HL-60 (cell line): ENCODE measurements around the gene IL17A.

Experiments
- GABPA ChIP-seq: IDR thresholded peaks from 2 replicates; pipeline ENCODE4 v1.6.1; 2012; ENCODE audit warnings: low read depth
- POLR2AphosphoS5 ChIP-seq: IDR thresholded peaks from 2 replicates; pipeline ENCODE4 v1.6.1; 2012; ENCODE audit warnings: low read depth
- SPI1 ChIP-seq: IDR thresholded peaks from 2 replicates; pipeline ENCODE4 v1.6.1; 2012; ENCODE audit warnings: low read depth, mild to moderate bottlenecking, borderline replicate concordance
- TF ChIP-seq, protein P1 (sequence below): IDR thresholded peaks from one replicate; pipeline ENCODE4 v1.5.1; 2011; ENCODE audit warnings: low read length, control low read depth, inconsistent platforms; ENCODE audit not compliant: insufficient read depth
- TF ChIP-seq, protein P2 (sequence below): IDR thresholded peaks from 2 replicates; pipeline ENCODE4 v1.6.1; 2012; ENCODE audit warnings: low read depth; ENCODE audit not compliant: insufficient replicate concordance

DNA sequence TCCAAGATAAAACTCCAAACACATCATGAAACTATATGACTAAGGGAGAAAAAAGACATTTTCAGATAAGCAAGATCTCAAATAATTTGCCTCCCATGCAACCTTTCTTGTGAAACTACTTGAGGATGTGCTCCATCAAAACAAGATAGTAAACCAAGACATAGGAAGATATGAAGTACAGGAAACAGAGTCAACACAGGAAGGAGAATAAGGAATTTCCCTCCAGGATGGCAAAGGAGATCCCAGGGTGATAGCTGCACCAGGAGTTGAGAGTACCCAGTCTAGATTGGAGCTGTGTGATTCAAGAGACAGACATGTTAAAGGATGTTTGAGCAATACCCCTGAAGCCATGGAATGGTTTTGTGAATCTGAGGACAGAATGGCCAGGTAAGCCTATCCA, 15.3 kb downstream of the IL17A start:
- TF ChIP-seq, protein P1, sequence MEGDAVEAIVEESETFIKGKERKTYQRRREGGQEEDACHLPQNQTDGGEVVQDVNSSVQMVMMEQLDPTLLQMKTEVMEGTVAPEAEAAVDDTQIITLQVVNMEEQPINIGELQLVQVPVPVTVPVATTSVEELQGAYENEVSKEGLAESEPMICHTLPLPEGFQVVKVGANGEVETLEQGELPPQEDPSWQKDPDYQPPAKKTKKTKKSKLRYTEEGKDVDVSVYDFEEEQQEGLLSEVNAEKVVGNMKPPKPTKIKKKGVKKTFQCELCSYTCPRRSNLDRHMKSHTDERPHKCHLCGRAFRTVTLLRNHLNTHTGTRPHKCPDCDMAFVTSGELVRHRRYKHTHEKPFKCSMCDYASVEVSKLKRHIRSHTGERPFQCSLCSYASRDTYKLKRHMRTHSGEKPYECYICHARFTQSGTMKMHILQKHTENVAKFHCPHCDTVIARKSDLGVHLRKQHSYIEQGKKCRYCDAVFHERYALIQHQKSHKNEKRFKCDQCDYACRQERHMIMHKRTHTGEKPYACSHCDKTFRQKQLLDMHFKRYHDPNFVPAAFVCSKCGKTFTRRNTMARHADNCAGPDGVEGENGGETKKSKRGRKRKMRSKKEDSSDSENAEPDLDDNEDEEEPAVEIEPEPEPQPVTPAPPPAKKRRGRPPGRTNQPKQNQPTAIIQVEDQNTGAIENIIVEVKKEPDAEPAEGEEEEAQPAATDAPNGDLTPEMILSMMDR = no peak
- TF ChIP-seq POLR2AphosphoS5 (no peak), GABPA (no peak), SPI1 (no peak)
- TF ChIP-seq, protein P2, sequence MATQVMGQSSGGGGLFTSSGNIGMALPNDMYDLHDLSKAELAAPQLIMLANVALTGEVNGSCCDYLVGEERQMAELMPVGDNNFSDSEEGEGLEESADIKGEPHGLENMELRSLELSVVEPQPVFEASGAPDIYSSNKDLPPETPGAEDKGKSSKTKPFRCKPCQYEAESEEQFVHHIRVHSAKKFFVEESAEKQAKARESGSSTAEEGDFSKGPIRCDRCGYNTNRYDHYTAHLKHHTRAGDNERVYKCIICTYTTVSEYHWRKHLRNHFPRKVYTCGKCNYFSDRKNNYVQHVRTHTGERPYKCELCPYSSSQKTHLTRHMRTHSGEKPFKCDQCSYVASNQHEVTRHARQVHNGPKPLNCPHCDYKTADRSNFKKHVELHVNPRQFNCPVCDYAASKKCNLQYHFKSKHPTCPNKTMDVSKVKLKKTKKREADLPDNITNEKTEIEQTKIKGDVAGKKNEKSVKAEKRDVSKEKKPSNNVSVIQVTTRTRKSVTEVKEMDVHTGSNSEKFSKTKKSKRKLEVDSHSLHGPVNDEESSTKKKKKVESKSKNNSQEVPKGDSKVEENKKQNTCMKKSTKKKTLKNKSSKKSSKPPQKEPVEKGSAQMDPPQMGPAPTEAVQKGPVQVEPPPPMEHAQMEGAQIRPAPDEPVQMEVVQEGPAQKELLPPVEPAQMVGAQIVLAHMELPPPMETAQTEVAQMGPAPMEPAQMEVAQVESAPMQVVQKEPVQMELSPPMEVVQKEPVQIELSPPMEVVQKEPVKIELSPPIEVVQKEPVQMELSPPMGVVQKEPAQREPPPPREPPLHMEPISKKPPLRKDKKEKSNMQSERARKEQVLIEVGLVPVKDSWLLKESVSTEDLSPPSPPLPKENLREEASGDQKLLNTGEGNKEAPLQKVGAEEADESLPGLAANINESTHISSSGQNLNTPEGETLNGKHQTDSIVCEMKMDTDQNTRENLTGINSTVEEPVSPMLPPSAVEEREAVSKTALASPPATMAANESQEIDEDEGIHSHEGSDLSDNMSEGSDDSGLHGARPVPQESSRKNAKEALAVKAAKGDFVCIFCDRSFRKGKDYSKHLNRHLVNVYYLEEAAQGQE = no peak
